GM19438 (cell line): Measurements from ENCODE around the gene TENT5C.

Experiments
- ATAC-seq: cut with Tn5 transposase; IDR thresholded peaks from one replicate; pipeline ENCODE4 v1.9.1; 2021; ENCODE audit warnings: low read depth; ENCODE audit not compliant: unreplicated experiment

TENT5C gene

DNA sequence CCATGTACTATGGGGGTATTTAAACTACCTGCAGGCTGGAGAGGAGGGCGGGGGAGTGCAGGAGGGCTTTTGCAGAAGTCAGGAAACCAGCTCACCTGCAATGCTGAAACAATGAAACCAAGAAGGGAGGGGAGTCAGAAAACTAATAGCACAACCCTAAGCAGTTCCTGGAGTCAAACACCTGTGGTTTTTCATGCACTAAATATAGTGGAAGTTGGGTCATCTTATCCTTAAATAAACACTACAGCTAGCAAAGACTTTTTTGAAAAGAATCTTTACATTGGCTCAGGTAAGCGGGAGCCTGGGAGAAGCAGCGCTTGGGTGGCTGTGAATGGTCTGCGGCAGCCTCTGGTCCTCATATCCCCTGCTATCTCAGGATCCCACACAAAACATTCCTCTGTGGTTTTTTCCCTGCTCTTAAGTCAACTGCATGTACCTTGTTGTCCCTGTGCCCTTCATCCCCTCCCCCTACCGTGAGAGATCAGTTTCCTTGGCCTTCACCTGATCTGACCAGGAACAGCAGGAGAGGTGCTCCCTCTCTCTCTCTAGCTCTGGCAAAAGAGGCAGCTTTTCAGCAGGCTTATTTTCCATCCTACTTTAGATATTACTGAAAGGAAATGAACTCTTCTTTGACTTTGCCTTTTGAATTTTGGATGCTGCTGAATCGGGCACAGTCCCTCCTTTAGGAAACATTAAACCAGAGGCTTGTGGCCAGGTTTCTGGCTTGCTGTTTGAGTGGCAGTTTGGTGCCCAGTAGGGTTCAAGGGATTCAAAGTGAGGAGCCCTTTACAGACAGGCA lies 26.6 kb downstream of the TENT5C start:
- no peak for ATAC-seq

- no peak for ATAC-seq
Observed at GRCh38 chr1:117633068-117633345, 27.2 kb downstream of the TENT5C start.

GRCh38 chr1:117633423-117633822 lies 27.6 kb downstream of the TENT5C start:
- ATAC-seq = no peak

DNA sequence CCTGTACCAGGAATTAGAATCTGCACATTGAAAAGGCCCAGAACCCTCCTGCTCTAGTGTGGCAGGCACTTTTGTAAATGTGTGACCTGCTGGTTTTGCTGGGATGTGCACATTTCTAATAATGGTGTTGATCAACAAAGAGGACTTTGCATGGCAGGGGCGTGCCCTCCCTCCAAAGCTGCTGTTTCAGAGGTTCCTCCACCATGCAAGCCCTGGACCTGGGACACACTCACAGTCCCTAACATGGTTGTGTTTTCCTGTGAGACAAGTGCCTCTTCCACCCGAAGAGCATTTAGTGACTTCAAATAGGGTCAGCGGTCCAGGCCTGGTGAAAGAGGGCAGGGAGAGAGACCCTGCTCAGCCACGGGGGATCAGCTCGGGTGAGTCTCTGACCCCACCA lies 28.1 kb downstream of the TENT5C start:
- ATAC-seq = no peak

- no peak for ATAC-seq
Observed at GRCh38 chr1:117634631-117635030, 28.8 kb downstream of the TENT5C start.

DNA sequence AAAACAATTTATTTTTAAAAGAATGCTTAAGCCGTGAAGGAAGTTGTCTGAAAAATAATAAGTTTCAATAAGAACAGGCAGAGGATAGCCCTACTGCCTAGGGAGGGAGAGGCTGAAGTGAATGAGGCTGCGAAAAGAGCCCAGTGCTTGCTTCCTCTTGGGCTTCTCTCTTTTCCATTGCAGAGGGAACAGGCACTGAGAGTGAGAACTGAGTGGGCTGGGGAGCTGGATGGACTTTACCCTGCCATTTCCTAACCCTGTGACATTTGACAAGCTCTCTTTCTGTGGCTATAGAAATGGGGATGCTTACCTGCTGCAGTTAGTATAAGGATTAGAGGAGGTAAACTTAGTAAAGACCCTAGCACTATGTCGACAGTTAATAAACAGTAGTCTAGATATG lies 30.0 kb downstream of the TENT5C start:
- no peak for ATAC-seq

DNA sequence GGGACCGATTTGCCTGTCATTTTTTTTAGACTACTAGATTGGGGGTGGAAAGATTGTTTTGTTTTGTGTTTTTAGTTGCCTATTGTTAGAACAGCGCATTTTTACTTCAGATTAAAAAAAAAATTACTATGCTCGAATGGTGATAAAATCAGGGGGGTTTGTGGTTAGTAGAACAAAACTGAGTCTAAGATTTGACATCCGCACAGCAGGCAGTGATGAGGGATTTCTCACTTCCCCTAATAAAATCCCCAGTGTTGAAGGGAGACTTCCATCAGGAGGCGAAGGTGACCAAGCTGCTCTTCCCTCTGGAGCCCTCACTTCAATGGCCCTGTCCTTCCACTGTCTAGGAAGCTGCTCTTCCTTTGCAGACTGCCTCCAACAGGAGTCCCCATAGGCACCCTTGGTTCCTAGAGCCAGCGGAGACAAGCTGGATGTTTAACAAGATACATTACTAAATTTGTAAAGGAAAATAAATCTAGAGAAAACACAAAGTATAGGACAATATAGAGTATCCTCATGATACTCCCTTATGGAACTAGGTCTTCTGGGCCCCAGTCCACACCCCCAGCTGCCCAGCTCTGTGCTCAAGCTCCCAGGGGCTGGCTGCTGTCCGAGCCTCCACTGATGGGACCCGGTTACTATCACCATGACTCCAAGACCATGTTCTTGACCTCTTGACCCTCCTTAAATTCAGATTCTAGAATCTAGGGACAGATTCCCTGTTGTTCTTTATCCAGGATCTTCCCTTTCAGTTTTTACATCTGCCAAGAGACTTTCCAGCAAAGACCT lies 31.0 kb downstream of the TENT5C start:
- ATAC-seq = no peak

- no peak for ATAC-seq
Observed at GRCh38 chr1:117638141-117638540, 32.3 kb downstream of the TENT5C start.

GRCh38 chr1:117638759-117639158 lies 32.9 kb downstream of the TENT5C start:
- no peak for ATAC-seq

- no peak for ATAC-seq
Observed at GRCh38 chr1:117639741-117640140, 33.9 kb downstream of the TENT5C start.

- no peak for ATAC-seq
Observed at GRCh38 chr1:117641536-117641935, 35.7 kb downstream of the TENT5C start.

GRCh38 chr1:117642963-117643362 lies 37.1 kb downstream of the TENT5C start:
- ATAC-seq = no peak

DNA sequence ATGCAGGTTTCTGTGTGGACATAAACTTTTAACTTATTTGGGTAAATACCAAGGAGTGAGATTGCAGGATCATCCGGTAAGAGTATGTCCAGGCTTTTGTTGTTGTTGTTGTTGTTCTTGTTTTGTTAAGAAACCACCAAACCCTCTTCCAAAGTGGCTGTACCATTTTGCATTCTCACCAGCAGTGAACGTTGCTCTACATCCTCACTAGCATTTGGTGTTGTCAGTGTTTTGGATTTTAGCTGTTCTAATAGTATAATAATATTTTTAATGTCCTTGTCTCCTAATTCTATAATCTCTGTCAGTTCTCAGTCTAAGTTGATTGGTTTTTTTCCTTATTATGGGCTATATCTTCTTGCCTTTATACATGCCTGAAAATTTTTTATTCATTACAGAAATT lies 37.8 kb downstream of the TENT5C start:
- ATAC-seq = no peak

DNA sequence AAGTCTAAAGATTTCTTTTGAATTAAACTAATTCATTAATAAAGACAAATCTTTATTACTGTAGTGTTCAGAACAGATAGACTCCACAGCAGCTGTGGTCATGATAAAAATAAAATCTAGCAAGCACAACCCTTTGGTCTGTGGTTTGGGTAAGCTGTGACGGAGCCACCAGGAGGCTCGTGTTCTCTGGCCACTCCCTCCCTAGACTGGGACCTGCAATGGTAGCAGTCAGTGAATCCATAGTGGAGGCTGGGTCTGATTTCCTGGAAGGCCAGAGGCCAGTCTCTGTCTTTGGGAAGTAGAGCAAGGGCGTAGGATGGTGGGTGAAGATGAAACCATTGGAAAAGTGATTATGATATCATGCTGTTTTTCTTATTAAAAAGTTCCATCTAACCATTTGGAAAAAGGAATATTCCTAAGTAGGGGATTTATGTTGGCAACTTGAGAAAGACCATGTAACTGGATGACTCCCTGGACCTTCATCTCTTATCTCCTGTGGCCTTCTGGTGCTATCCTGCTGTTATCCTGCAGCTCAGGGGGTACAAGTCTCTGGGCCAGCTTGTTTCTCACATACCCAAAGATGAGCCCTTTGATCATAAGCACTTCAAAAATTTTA lies 39.0 kb downstream of the TENT5C start:
- ATAC-seq = no peak

- ATAC-seq = no peak
Observed at GRCh38 chr1:117645343-117645742, 39.5 kb downstream of the TENT5C start.

GRCh38 chr1:117646007-117646811 lies 40.4 kb downstream of the TENT5C start:
- no peak for ATAC-seq

- no peak for ATAC-seq
Observed at GRCh38 chr1:117646956-117647355, 41.1 kb downstream of the TENT5C start.

DNA sequence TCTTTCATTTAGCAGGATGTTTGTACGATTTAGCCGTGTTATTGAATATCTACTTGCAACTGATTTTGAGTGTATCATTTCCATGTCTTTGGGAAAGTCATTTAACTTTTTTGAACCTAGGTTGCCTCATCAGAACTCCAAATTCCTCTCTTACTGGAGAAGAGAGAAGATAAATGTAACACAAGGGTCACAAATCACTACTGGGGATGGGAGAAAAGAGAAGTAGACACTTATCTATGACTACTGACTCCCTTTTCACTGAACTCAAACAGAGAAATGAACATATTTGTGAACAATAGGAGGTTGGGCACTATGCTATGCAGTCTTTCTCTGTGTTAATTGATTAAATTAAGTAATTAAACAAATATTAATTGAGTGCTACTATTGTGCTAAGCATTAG lies 42.2 kb downstream of the TENT5C start:
- no peak for ATAC-seq

DNA sequence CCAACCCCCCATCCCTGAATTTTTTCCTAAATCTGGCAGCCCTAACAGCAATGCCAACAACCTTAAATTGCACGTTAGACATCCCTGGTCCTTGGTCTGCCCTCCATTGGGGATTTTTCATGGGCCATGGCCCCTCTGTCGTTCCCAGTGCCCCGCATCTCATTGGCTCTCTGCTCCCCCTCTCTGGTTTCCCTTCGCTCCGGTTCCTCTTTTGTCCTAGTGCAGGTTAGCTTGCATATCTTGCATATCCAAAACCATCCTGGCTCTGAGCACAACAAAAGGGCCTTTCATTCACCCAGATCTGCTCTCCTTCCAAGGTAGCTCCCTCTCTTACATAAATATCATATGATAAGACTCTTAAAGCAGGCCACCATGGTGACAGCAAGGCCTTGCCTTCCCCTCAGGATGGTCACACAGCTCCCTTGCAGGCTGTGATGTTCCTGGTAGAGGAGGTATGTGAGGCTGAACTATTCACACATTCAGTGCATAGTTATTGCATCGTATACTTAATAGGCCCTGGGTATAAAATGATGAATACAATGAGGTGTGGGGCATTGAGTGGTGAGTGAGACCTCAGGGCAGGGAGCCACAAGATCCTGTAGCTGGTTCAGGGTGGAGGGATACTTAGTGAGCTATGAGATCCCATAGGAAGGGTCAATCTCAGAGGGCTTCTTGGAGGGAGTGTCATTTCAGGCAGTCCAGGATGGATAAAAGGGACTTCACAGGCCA lies 45.2 kb downstream of the TENT5C start:
- ATAC-seq = no peak

DNA sequence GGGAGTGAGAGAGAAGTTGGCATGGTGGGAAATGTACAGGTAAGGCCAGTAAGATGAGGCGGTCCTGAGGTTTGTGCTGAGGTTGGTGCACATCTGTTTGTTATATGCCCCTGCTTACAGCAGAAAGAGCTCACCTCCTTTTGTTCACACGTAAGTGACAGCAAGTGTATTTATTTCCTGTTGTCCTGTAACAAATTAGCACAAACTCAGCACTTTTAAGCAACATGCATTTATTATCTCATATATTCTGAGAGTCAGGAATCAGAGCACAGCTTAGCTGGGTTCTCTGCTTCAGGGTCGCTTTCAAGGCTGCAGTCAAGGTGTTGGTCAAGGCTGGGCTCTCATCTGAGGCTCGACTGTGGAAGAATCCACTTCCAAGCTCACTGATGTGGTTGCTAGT lies 45.8 kb downstream of the TENT5C start:
- no peak for ATAC-seq
